Hepatocyte (in vitro differentiated cells): ENCODE measurements around the gene GPR22. TPM values are rescaled to one million over a fixed set of nuclear protein-coding genes. Genes with fewer than 3 reads are reported as not detected.

Source experiments
- DNase-seq: peaks from one replicate; pipeline ENCODE4 v3.0.0-alpha.2; 2016; ENCODE audit warnings: low spot score
- H2AFZ ChIP-seq: fragments of 200-600 bp; sonication (generic); 2 replicates; pipeline ENCODE4 v1.6.0; 2016; ENCODE audit warnings: antibody characterized with exemption, mild to moderate bottlenecking
- H3K27ac ChIP-seq: fragments of 200-600 bp; sonication (generic); 2 replicates; pipeline ENCODE4 v1.5.1; 2016; ENCODE audit warnings: mild to moderate bottlenecking
- H3K27me3 ChIP-seq: fragments of 200-600 bp; sonication (generic); 2 replicates; pipeline ENCODE4 v1.6.1; 2016
- H3K36me3 ChIP-seq: fragments of 200-600 bp; sonication (generic); replicated peaks from 2 replicates; pipeline ENCODE4 v1.5.1; 2016; ENCODE audit warnings: low read depth; ENCODE audit not compliant: insufficient read depth
- H3K4me1 ChIP-seq: fragments of 200-600 bp; sonication (generic); 2 replicates; pipeline ENCODE4 v1.5.1; 2016; ENCODE audit warnings: mild to moderate bottlenecking, moderate library complexity; ENCODE audit not compliant: insufficient read depth
- H3K4me2 ChIP-seq: fragments of 200-600 bp; sonication (generic); 2 replicates; pipeline ENCODE4 v1.6.0; 2016
- H3K4me3 ChIP-seq: fragments of 200-600 bp; sonication (generic); 2 replicates; pipeline ENCODE4 v1.5.1; 2016; ENCODE audit warnings: mild to moderate bottlenecking
- H3K79me2 ChIP-seq: fragments of 200-600 bp; sonication (generic); 2 replicates; pipeline ENCODE4 v1.6.0; 2017; ENCODE audit warnings: mild to moderate bottlenecking
- H3K9me2 ChIP-seq: fragments of 200-600 bp; sonication (generic); replicated peaks from 2 replicates; pipeline ENCODE4 v1.6.0; 2017; ENCODE audit warnings: mild to moderate bottlenecking; ENCODE audit not compliant: insufficient read depth
- H3K9me3 ChIP-seq: fragments of 200-600 bp; sonication (generic); 2 replicates; pipeline ENCODE4 v1.5.1; 2016; ENCODE audit warnings: low read depth, mild to moderate bottlenecking
- H4K20me1 ChIP-seq: fragments of 200-600 bp; sonication (generic); 2 replicates; pipeline ENCODE4 v1.6.0; 2016; ENCODE audit warnings: mild to moderate bottlenecking; ENCODE audit not compliant: insufficient read depth, poor library complexity, severe bottlenecking
- CTCF ChIP-seq: fragments of 200-600 bp; sonication (generic); IDR thresholded peaks from 2 replicates; pipeline ENCODE4 v1.5.1; 2016; ENCODE audit warnings: antibody characterized with exemption, mild to moderate bottlenecking; ENCODE audit not compliant: poor library complexity
- EZH2 ChIP-seq: fragments of 200-600 bp; sonication (generic); IDR thresholded peaks from 2 replicates; pipeline ENCODE4 v1.6.1; 2016; ENCODE audit warnings: antibody characterized with exemption, mild to moderate bottlenecking, borderline replicate concordance
- EZH2phosphoT487 ChIP-seq: fragments of 200-600 bp; sonication (generic); IDR thresholded peaks from one replicate; pipeline ENCODE4 v1.6.1; 2018; ENCODE audit warnings: antibody characterized with exemption, mild to moderate bottlenecking, low read depth, moderate library complexity; ENCODE audit not compliant: unreplicated experiment, severe bottlenecking
- WGBS: methylation state at CpG from one replicate; pipeline ENCODE4 v1.1.6; 2016; ENCODE audit warnings: low lambda C conversion rate; ENCODE audit errors: missing lambda C conversion rate; 5-methylcytosine and 5-hydroxymethylcytosine counted together
- polyA plus RNA-seq: library from polyadenylated mRNA; unstranded; fragments of >200 nt; fragmentation: Nextera tagmentation; extraction: Ambion mirVana; gene quantifications from 2 replicates; pipeline ENCODE4 v1.2.1, GENCODE V29; 2016
- total RNA-seq: library from RNA; depleted of rRNA; stranded (reverse); fragments of >200 nt; gene quantifications from 2 replicates; pipeline ENCODE4 v1.2.3, GENCODE V29; 2014

GPR22 gene
- total and polyA plus RNA-seq, 2 experiments from 2014 or later: 0.07 to 0.27 TPM

GRCh38 chr7:107446988-107447387 is 22.9 kb upstream of the GPR22 start:
- H3K27ac ChIP-seq: no peak overlapping the region
- H4K20me1 ChIP-seq: no peaks in the 10 kb centered on the region
- H3K36me3 ChIP-seq: no peaks in the 10 kb centered on the region
- no peak overlapping the region for H3K4me3 ChIP-seq
- H3K27me3 ChIP-seq: no peaks in the 10 kb centered on the region
- TF ChIP-seq EZH2 (no peak), CTCF (no peak), EZH2phosphoT487 (no peak)
- no peaks in the 10 kb centered on the region for H3K4me1 ChIP-seq
- no peaks in the 10 kb centered on the region for H3K9me3 ChIP-seq
- DNase-seq: no peak
- no peak overlapping the region for H3K4me2 ChIP-seq
- no peaks in the 10 kb centered on the region for H3K9me2 ChIP-seq
- WGBS: 89% methylated on average over 1 of the region's 1 CpG
- H3K79me2 ChIP-seq: no peaks in the 10 kb centered on the region
- H2AFZ ChIP-seq: no peak overlapping the region

GRCh38 chr7:107450970-107451369 is 18.9 kb upstream of the GPR22 start:
- no peaks in the 10 kb centered on the region for H3K79me2 ChIP-seq
- H2AFZ ChIP-seq: no peak overlapping the region
- no peaks in the 10 kb centered on the region for H3K9me3 ChIP-seq
- H3K4me1 ChIP-seq: no peaks in the 10 kb centered on the region
- no peaks in the 10 kb centered on the region for H4K20me1 ChIP-seq
- no peak overlapping the region for H3K4me3 ChIP-seq
- DNase-seq: no peak
- TF ChIP-seq EZH2phosphoT487: no peak
- no peak for TF ChIP-seq CTCF
- no peak for TF ChIP-seq EZH2
- H3K36me3 ChIP-seq: no peaks in the 10 kb centered on the region
- 70% methylated on average over 1 of the region's 1 CpG for WGBS
- H3K9me2 ChIP-seq: no peaks in the 10 kb centered on the region
- no peak overlapping the region for H3K4me2 ChIP-seq
- H3K27ac ChIP-seq: no peak overlapping the region
- H3K27me3 ChIP-seq: no peaks in the 10 kb centered on the region

GRCh38 chr7:107453388-107453787 is 16.5 kb upstream of the GPR22 start:
- Histone ChIP-seq H3K36me3 (no peaks in the 10 kb centered on the region), H2AFZ (no peak overlapping the region), H3K27ac (no peak overlapping the region), H3K4me1 (no peaks in the 10 kb centered on the region), H3K4me2 (no peak overlapping the region), H4K20me1 (no peaks in the 10 kb centered on the region), H3K9me2 (no peaks in the 10 kb centered on the region), H3K27me3 (no peaks in the 10 kb centered on the region), H3K4me3 (no peak overlapping the region), H3K9me3 (no peaks in the 10 kb centered on the region), H3K79me2 (no peaks in the 10 kb centered on the region)
- no peak for DNase-seq
- TF ChIP-seq EZH2 (no peak), EZH2phosphoT487 (no peak), CTCF (no peak)
- 54% methylated on average over 1 of the region's 1 CpG for WGBS

- no peaks in the 10 kb centered on the region for H3K36me3 ChIP-seq
- TF ChIP-seq EZH2phosphoT487: no peak
- TF ChIP-seq CTCF: no peak
- TF ChIP-seq EZH2: no peak
- no peaks in the 10 kb centered on the region for H3K9me2 ChIP-seq
- H2AFZ ChIP-seq: no peak overlapping the region
- H3K27me3 ChIP-seq: no peaks in the 10 kb centered on the region
- H3K4me2 ChIP-seq: no peak overlapping the region
- WGBS: 94% methylated on average over 2 of the region's 2 CpGs
- no peak for DNase-seq
- H3K27ac ChIP-seq: no peak overlapping the region
- no peaks in the 10 kb centered on the region for H4K20me1 ChIP-seq
- no peaks in the 10 kb centered on the region for H3K4me1 ChIP-seq
- no peaks in the 10 kb centered on the region for H3K9me3 ChIP-seq
- no peak overlapping the region for H3K4me3 ChIP-seq
- no peaks in the 10 kb centered on the region for H3K79me2 ChIP-seq
Measured at GRCh38 chr7:107461938-107462533, 7.8 kb upstream of the GPR22 start.
